Effector CD4-positive, alpha-beta T cell (primary cell): ENCODE results near the gene ZDHHC24.
A peak's percentile ranks its signal among the peaks of the same experiment; 100 is the strongest.

Experiments
- DNase-seq: peaks from one replicate; pipeline ENCODE4 v3.0.0-alpha.2; 2020

The ZDHHC24 gene

GRCh38 chr11:66493130-66493529, 52.7 kb downstream of the ZDHHC24 start:
- no peak for DNase-seq

- DNase-seq = no peak
Observed at GRCh38 chr11:66492161-66492865, 53.5 kb downstream of the ZDHHC24 start.

GRCh38 chr11:66491315-66491935, 54.4 kb downstream of the ZDHHC24 start:
- DNase-seq = no peak

GRCh38 chr11:66489636-66490035, 56.2 kb downstream of the ZDHHC24 start:
- no peak for DNase-seq

- DNase-seq = no peak
Observed at GRCh38 chr11:66488957-66489356, 56.9 kb downstream of the ZDHHC24 start.

- DNase-seq = no peak
Observed at GRCh38 chr11:66484806-66485380, 61.0 kb downstream of the ZDHHC24 start.

- DNase-seq = peak; percentile 94
Observed at GRCh38 chr11:66480117-66480938, 65.5 kb downstream of the ZDHHC24 start, which contains the start of gene DPP3. DPP3 (plus strand) TSS chr11:66480434; CDS start chr11:66482201, 1,767 bp downstream.

GRCh38 chr11:66479394-66480116, 66.3 kb downstream of the ZDHHC24 start:
- no peak for DNase-seq

- no peak for DNase-seq
Observed at GRCh38 chr11:66478729-66479393, 67.0 kb downstream of the ZDHHC24 start.

- no peak for DNase-seq
Observed at GRCh38 chr11:66477263-66478201, 68.3 kb downstream of the ZDHHC24 start.

GRCh38 chr11:66476841-66477251, 69.0 kb downstream of the ZDHHC24 start:
- DNase-seq = no peak

- DNase-seq = no peak
Observed at GRCh38 chr11:66476173-66476840, 69.5 kb downstream of the ZDHHC24 start.

- DNase-seq = no peak
Observed at GRCh38 chr11:66475349-66476172, 70.3 kb downstream of the ZDHHC24 start.

- DNase-seq = no peak
Observed at GRCh38 chr11:66473608-66474515, 72.0 kb downstream of the ZDHHC24 start.

GRCh38 chr11:66473167-66473566, 72.7 kb downstream of the ZDHHC24 start:
- DNase-seq = no peak

GRCh38 chr11:66472054-66472453, 73.8 kb downstream of the ZDHHC24 start:
- no peak for DNase-seq

- DNase-seq = no peak
Observed at GRCh38 chr11:66471142-66471541, 74.7 kb downstream of the ZDHHC24 start.
